Glutamatergic neuron (in vitro differentiated cells): Measurements from ENCODE around the gene FGGY. TPM values are rescaled to one million over a fixed set of nuclear protein-coding genes. Genes with fewer than 3 reads are reported as not detected.

ENCODE experiments used
- DNase-seq: peaks from one replicate; pipeline ENCODE4 v3.0.0; 2022
- H3K27ac Mint-ChIP-seq: one replicate; pipeline ENCODE4 v1.8.0; 2020; ENCODE audit warnings: mild to moderate bottlenecking, mixed read lengths, inconsistent platforms; ENCODE audit not compliant: unreplicated experiment
- H3K27me3 Mint-ChIP-seq: one replicate; pipeline ENCODE4 v1.8.0; 2020; ENCODE audit warnings: mild to moderate bottlenecking, moderate library complexity, mixed read lengths, inconsistent platforms; ENCODE audit not compliant: unreplicated experiment
- H3K36me3 Mint-ChIP-seq: one replicate; pipeline ENCODE4 v1.8.0; 2020; ENCODE audit warnings: mild to moderate bottlenecking, mixed read lengths, inconsistent platforms; ENCODE audit not compliant: unreplicated experiment
- H3K4me1 Mint-ChIP-seq: one replicate; pipeline ENCODE4 v1.8.0; 2020; ENCODE audit warnings: mild to moderate bottlenecking, low read depth, mixed read lengths, inconsistent platforms; ENCODE audit not compliant: unreplicated experiment
- H3K4me3 Mint-ChIP-seq: one replicate; pipeline ENCODE4 v1.8.0; 2020; ENCODE audit warnings: mild to moderate bottlenecking, mixed read lengths, inconsistent platforms; ENCODE audit not compliant: unreplicated experiment
- H3K9me3 Mint-ChIP-seq: one replicate; pipeline ENCODE4 v1.8.0; 2020; ENCODE audit warnings: mild to moderate bottlenecking, moderate library complexity, mixed read lengths, inconsistent platforms; ENCODE audit not compliant: unreplicated experiment
- CTCF ChIP-seq: fragments of 200-600 bp; sonication (generic); IDR thresholded peaks from one replicate; pipeline ENCODE4 v1.5.0; 2021; ENCODE audit not compliant: partially characterized antibody, unreplicated experiment
- total RNA-seq: library from RNA; stranded (reverse); fragmentation: NEBNext Ultra II Directional; extraction: Animal tissue kit (Norgen Biotek cat#: 25700); gene quantifications from one replicate; pipeline ENCODE4 v1.2.1, GENCODE V29; 2021; ENCODE audit not compliant: unreplicated experiment

The FGGY gene
- total RNA-seq, 1 donor from 2014 or later = 11.6 TPM

GRCh38 chr1:59293206-59293605, 3.7 kb upstream of the FGGY start:
- Mint-ChIP-seq H3K27me3 (no peaks in the 10 kb centered on the region), H3K36me3 (no peaks in the 10 kb centered on the region), H3K4me3 (no peak overlapping the region), H3K9me3 (peaks cover 5% of the 10 kb centered on the region), H3K4me1 (peaks cover 8% of the 10 kb centered on the region), H3K27ac (no peak overlapping the region)
- no peak for DNase-seq
- TF ChIP-seq CTCF = no peak

DNA sequence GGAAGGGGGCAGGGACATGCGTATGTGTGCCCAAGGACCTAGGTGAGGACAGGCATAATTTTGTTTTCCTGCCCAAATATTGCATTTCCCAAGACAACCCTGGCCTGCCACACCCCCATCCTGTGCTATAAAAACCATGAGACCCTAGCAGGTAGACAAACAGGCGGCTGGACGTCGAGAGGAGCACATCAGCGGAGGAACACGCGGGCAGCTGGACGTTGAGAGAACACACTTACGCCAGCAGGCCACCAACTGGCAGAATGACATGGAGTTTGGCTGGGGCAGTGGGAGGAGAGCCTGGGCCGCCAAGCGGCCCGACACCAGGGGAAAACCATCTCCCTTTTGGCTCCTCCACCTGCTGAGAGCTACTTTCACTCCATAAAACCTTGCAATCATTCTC, 3.0 kb upstream of the FGGY start:
- no peak for DNase-seq
- peaks cover 12% of the 10 kb centered on the region for H3K4me1 Mint-ChIP-seq
- H3K27ac Mint-ChIP-seq = no peak overlapping the region
- no peaks in the 10 kb centered on the region for H3K27me3 Mint-ChIP-seq
- no peak overlapping the region for H3K4me3 Mint-ChIP-seq
- peaks cover 5% of the 10 kb centered on the region for H3K9me3 Mint-ChIP-seq
- TF ChIP-seq CTCF = no peak
- H3K36me3 Mint-ChIP-seq = peaks cover under 1% of the 10 kb centered on the region

DNA sequence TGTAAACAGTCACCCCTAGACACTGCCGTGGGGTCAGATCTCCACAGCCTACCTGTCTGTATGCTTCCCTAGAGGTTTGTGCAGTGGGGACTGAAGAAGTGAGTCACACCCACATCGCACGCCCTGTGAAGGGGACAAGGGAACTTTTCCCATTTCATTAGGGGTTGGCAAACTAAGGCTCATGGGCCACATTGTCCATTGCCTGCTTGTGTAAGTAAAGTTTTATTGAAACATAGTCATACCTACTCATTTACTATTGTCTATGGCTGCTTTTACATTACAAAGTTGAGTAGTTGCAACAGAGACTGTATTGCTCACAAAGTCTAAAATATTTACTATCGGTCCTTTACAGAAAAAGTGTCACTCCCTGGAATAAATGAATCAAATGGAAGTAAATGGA, 2.5 kb upstream of the FGGY start:
- peaks cover 5% of the 10 kb centered on the region for H3K9me3 Mint-ChIP-seq

GRCh38 chr1:59295618-59296017, 1.3 kb upstream of the FGGY start:
- Mint-ChIP-seq H3K9me3 (peaks cover 3% of the 10 kb centered on the region), H3K27me3 (peaks cover 4% of the 10 kb centered on the region), H3K27ac (no peak overlapping the region), H3K4me3 (peak overlapping the region; percentile 70), H3K36me3 (peaks cover 4% of the 10 kb centered on the region), H3K4me1 (peaks cover 17% of the 10 kb centered on the region)
- TF ChIP-seq CTCF = no peak
- DNase-seq = no peak

More for the DNA sequence above, 2.5 kb upstream of the FGGY start:
- Mint-ChIP-seq H3K27me3 (peaks cover 3% of the 10 kb centered on the region), H3K4me3 (no peak overlapping the region), H3K27ac (no peak overlapping the region), H3K36me3 (peaks cover 4% of the 10 kb centered on the region), H3K4me1 (peaks cover 17% of the 10 kb centered on the region)
- no peak for TF ChIP-seq CTCF
- DNase-seq = no peak

- Mint-ChIP-seq H3K9me3 (peaks cover 3% of the 10 kb centered on the region), H3K27me3 (peaks cover 4% of the 10 kb centered on the region), H3K4me1 (peaks cover 17% of the 10 kb centered on the region), H3K4me3 (peak overlapping the region; percentile 93), H3K27ac (peak overlapping the region; percentile 87), H3K36me3 (peaks cover 7% of the 10 kb centered on the region)
- TF ChIP-seq CTCF = no peak
- DNase-seq = no peak
These were observed 1.2 kb downstream of the FGGY start for GRCh38 chr1:59298026-59298583.
